Natural killer cell treated with Interleukin-12 subunit alpha and Interleukin-12 subunit beta and Interleukin-15 and Interleukin-18, amount 100 ng/mL, for 72 hours (primary cell): ENCODE measurements around the gene ASB16. TPM values are rescaled to one million over a fixed set of nuclear protein-coding genes. Genes with fewer than 3 reads are reported as not detected.

ENCODE experiments used
- ATAC-seq, 2 donors: fragments of 150-1000 bp; cut with Tn5 transposase in 1 of 2; sonication (Bioruptor Pico), chemical (Tn5 transposase) in 1 of 2; 2 replicates each; pipeline ENCODE4 v1.10.0; 2021
- DNase-seq: peaks from one replicate; pipeline ENCODE4 v3.0.0; 2022; ENCODE audit warnings: low spot score
- H3K27ac Mint-ChIP-seq, 2 donors: 1 replicate in 1 of 2; 2 replicates in 1 of 2; pipeline ENCODE4 v1.8.0; 2022; ENCODE audit warnings: mixed read lengths in 2 of 2, mild to moderate bottlenecking in 1 of 2, moderate library complexity in 1 of 2
- H3K27me3 Mint-ChIP-seq, 2 donors: 1 replicate in 1 of 2; 2 replicates in 1 of 2; pipeline ENCODE4 v1.8.0; 2022; ENCODE audit warnings: mixed read lengths in 2 of 2
- H3K36me3 Mint-ChIP-seq: one replicate; pipeline ENCODE4 v1.8.0; 2022; ENCODE audit warnings: mixed read lengths
- H3K4me1 Mint-ChIP-seq, 2 donors: 1 replicate in 1 of 2; 2 replicates in 1 of 2; pipeline ENCODE4 v1.8.0; 2022; ENCODE audit warnings: low read depth in 2 of 2, mixed read lengths in 2 of 2, mild to moderate bottlenecking in 1 of 2
- H3K4me3 Mint-ChIP-seq: one replicate; pipeline ENCODE4 v1.8.0; 2022; ENCODE audit warnings: mixed read lengths
- H3K9me3 Mint-ChIP-seq: 2 replicates; pipeline ENCODE4 v1.8.0; 2022; ENCODE audit warnings: mixed read lengths
- total RNA-seq, 2 donors: library from RNA; stranded (reverse); gene quantifications; one replicate each; pipeline ENCODE4 v1.2.3, GENCODE V29; 2022

ASB16 gene
- total RNA-seq, 2 donors from 2014 or later, result 0.33 TPM; not detected in 1

DNA sequence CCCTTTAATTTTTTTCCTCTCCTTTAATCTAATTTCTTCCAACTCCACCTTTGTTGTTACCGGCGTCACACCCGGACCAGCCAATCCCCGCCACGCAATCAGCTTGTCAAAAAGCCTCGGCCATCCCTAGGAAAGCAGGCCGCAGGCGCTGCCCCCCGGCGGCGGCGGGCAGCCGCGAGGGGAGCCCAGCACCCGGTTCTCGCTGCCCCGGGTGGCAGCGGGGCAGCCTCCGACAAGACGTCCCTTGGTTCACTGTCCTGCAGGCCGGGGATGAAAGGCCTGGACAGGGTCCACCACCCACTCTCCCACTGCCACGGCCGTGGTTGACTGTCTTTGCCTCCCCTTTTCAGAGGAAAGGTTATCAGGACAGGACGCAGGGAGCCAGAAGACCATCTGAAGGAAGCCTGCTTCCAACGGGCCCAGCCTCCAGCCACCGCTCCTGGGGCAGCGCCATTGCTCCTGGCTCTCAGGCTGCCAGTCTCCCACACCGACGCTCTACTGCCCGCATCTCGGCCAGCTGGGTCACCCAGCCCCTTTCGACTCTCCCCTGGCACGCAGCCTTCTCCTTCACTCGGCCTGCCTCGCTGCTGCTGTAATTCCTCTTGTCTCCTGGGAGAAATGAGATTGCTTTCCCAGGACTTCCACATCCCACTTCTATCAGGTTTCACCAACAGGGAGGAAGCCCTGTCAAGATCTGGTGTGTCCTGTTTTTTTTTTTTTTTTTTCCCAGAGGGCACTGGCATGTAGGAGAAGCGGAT lies 51.8 kb downstream of the ASB16 start:
- Mint-ChIP-seq H3K4me3 (peak overlapping the region; percentile 98), H3K4me1 (peaks cover 22 to 25% of the 10 kb centered on the region in 2 donors), H3K9me3 (no peaks in the 10 kb centered on the region), H3K27ac (peak overlapping the region; percentile 90 to 92), H3K36me3 (no peaks in the 10 kb centered on the region), H3K27me3 (no peaks in the 10 kb centered on the region)
- no peak for ATAC-seq
- DNase-seq, result no peak

GRCh38 chr17:44223541-44224071 lies 53.1 kb downstream of the ASB16 start:
- no peak overlapping the region for H3K27ac Mint-ChIP-seq
- no peaks in the 10 kb centered on the region for H3K36me3 Mint-ChIP-seq
- no peak for DNase-seq
- H3K27me3 Mint-ChIP-seq, result no peaks in the 10 kb centered on the region
- no peak for ATAC-seq
- H3K4me1 Mint-ChIP-seq, result peaks cover 17 to 18% of the 10 kb centered on the region in 2 donors
- H3K4me3 Mint-ChIP-seq, result no peak overlapping the region
- H3K9me3 Mint-ChIP-seq, result no peaks in the 10 kb centered on the region

Other genes starting within 250 kb of the ASB16 start
- gene PPY, start 228.2 kb upstream of the ASB16 start, total RNA-seq, result not detected
- not detected for gene PYY, start 216.8 kb upstream of the ASB16 start, total RNA-seq
- gene NAGS, start 166.1 kb upstream of the ASB16 start, total RNA-seq, result 1 to 10 TPM in 1 of 2 donors, under 1 TPM in 1; 0.70 to 1.9 TPM
- gene TMEM101, start 155.7 kb upstream of the ASB16 start, total RNA-seq, result 10 to 100 TPM; 32.5 TPM
- 10 to 100 TPM; 68.6 to 70.0 TPM for gene LSM12, start 104.0 kb upstream of the ASB16 start, total RNA-seq
- 10 to 100 TPM; 24.6 to 26.8 TPM for gene G6PC3, start 100.0 kb upstream of the ASB16 start, total RNA-seq
- 10 to 100 TPM; 12.8 to 13.9 TPM for gene HDAC5, start 47.1 kb upstream of the ASB16 start, total RNA-seq
- 10 to 100 TPM in 1 of 2 donors, 1 to 10 TPM in 1; 8.6 to 20.9 TPM for gene HROB, start 28.8 kb upstream of the ASB16 start, total RNA-seq
- 10 to 100 TPM; 28.1 to 28.8 TPM for gene TMUB2, start 16.3 kb downstream of the ASB16 start, total RNA-seq
- gene ATXN7L3, start 29.2 kb downstream of the ASB16 start, total RNA-seq, result 100 to 1,000 TPM; 117 to 139 TPM
- gene UBTF, start 49.0 kb downstream of the ASB16 start, total RNA-seq, result 100 to 1,000 TPM; 109 to 201 TPM
- gene SLC4A1, start 97.4 kb downstream of the ASB16 start, total RNA-seq, result not detected
- gene RUNDC3A, start 137.9 kb downstream of the ASB16 start, total RNA-seq, result under 1 TPM in 1 of 2 donors, not detected in 1; 0.48 TPM
- 100 to 1,000 TPM; 121 to 192 TPM for gene SLC25A39, start 154.1 kb downstream of the ASB16 start, total RNA-seq
- 10 to 100 TPM; 49.5 to 57.3 TPM for gene GRN, start 174.6 kb downstream of the ASB16 start, total RNA-seq
- under 1 TPM in 1 of 2 donors, not detected in 1; 0.25 TPM for gene FAM171A2, start 193.1 kb downstream of the ASB16 start, total RNA-seq
- gene ITGA2B, start 218.9 kb downstream of the ASB16 start, total RNA-seq, result 1 to 10 TPM; 1.8 to 6.8 TPM